Adipocyte (in vitro differentiated cells): ENCODE data around the gene CH25H.

Experiments used
- DNase-seq: peaks from one replicate; pipeline ENCODE4 v3.0.0-alpha.2; 2015; ENCODE audit warnings: low read depth
- H3K27me3 ChIP-seq: replicated peaks from 2 replicates; pipeline ENCODE4 v1.7.0; 2013; ENCODE audit warnings: mild to moderate bottlenecking, low read length, moderate library complexity; ENCODE audit not compliant: control insufficient read depth, insufficient read depth
- H3K36me3 ChIP-seq: 2 replicates; pipeline ENCODE4 v1.7.0; 2013; ENCODE audit warnings: low read length, mild to moderate bottlenecking, moderate library complexity; ENCODE audit not compliant: control insufficient read depth, insufficient read depth, severe bottlenecking
- H3K4me1 ChIP-seq: 2 replicates; pipeline ENCODE4 v1.7.0; 2013; ENCODE audit warnings: mild to moderate bottlenecking, low read length, moderate library complexity; ENCODE audit not compliant: control insufficient read depth, insufficient read depth
- H3K4me3 ChIP-seq: 2 replicates; pipeline ENCODE4 v1.7.0; 2013; ENCODE audit warnings: mild to moderate bottlenecking, low read length, moderate library complexity
- H3K9ac ChIP-seq: 2 replicates; pipeline ENCODE4 v1.7.0; 2013; ENCODE audit warnings: mild to moderate bottlenecking, low read length, moderate library complexity
- H3K9me3 ChIP-seq: 2 replicates; pipeline ENCODE4 v1.7.0; 2013; ENCODE audit warnings: mild to moderate bottlenecking, low read length, moderate library complexity; ENCODE audit not compliant: control insufficient read depth

The CH25H gene

GRCh38 chr10:89226891-89227290, 19.8 kb upstream of the CH25H start:
- H3K4me3 ChIP-seq: no peak overlapping the region
- H3K9ac ChIP-seq: no peak overlapping the region
- H3K36me3 ChIP-seq: peaks cover 65% of the 10 kb centered on the region
- no peaks in the 10 kb centered on the region for H3K9me3 ChIP-seq
- H3K27me3 ChIP-seq: no peaks in the 10 kb centered on the region
- DNase-seq: no peak
- H3K4me1 ChIP-seq: peaks cover 6% of the 10 kb centered on the region

GRCh38 chr10:89224739-89225443, 17.8 kb upstream of the CH25H start:
- Histone ChIP-seq H3K4me3 (no peak overlapping the region), H3K4me1 (peaks cover 25% of the 10 kb centered on the region), H3K27me3 (no peaks in the 10 kb centered on the region), H3K36me3 (peaks cover 49% of the 10 kb centered on the region), H3K9me3 (no peaks in the 10 kb centered on the region), H3K9ac (no peak overlapping the region)
- no peak for DNase-seq

GRCh38 chr10:89221919-89222318, 14.8 kb upstream of the CH25H start:
- H3K4me3 ChIP-seq: no peak overlapping the region
- H3K4me1 ChIP-seq: peaks cover 38% of the 10 kb centered on the region
- no peaks in the 10 kb centered on the region for H3K9me3 ChIP-seq
- no peaks in the 10 kb centered on the region for H3K27me3 ChIP-seq
- DNase-seq: peak; percentile 69
- H3K36me3 ChIP-seq: peaks cover 34% of the 10 kb centered on the region
- H3K9ac ChIP-seq: peak overlapping the region; percentile 39

GRCh38 chr10:89219513-89220218, 12.5 kb upstream of the CH25H start:
- peaks cover 44% of the 10 kb centered on the region for H3K4me1 ChIP-seq
- H3K9me3 ChIP-seq: no peaks in the 10 kb centered on the region
- no peak for DNase-seq
- no peaks in the 10 kb centered on the region for H3K27me3 ChIP-seq
- H3K4me3 ChIP-seq: no peak overlapping the region
- peak overlapping the region; percentile 21 for H3K9ac ChIP-seq
- H3K36me3 ChIP-seq: peaks cover 34% of the 10 kb centered on the region

GRCh38 chr10:89217057-89217990, 10.2 kb upstream of the CH25H start:
- Histone ChIP-seq H3K9me3 (no peaks in the 10 kb centered on the region), H3K4me1 (peaks cover 43% of the 10 kb centered on the region), H3K4me3 (peak overlapping the region; percentile 44), H3K36me3 (peaks cover 26% of the 10 kb centered on the region), H3K9ac (peak overlapping the region; percentile 53), H3K27me3 (no peaks in the 10 kb centered on the region)
- DNase-seq: peak; percentile 91

- Histone ChIP-seq H3K9ac (peak overlapping the region; percentile 9), H3K27me3 (no peaks in the 10 kb centered on the region)
- DNase-seq: peak; percentile 42
Measured at GRCh38 chr10:89216056-89216455, 8.9 kb upstream of the CH25H start.

GRCh38 chr10:89215511-89215910, 8.4 kb upstream of the CH25H start:
- DNase-seq: peak; percentile 39
- peaks cover 41% of the 10 kb centered on the region for H3K4me1 ChIP-seq
- H3K27me3 ChIP-seq: no peaks in the 10 kb centered on the region
- H3K4me3 ChIP-seq: no peak overlapping the region
- peaks cover 26% of the 10 kb centered on the region for H3K36me3 ChIP-seq
- H3K9ac ChIP-seq: peak overlapping the region; percentile 9
- H3K9me3 ChIP-seq: no peaks in the 10 kb centered on the region

More at GRCh38 chr10:89216056-89216455, 8.9 kb upstream of the CH25H start:
- peaks cover 45% of the 10 kb centered on the region for H3K4me1 ChIP-seq
- peaks cover 26% of the 10 kb centered on the region for H3K36me3 ChIP-seq
- H3K4me3 ChIP-seq: no peak overlapping the region
- H3K9me3 ChIP-seq: no peaks in the 10 kb centered on the region

- DNase-seq: no peak
- H3K4me1 ChIP-seq: peaks cover 32% of the 10 kb centered on the region
- H3K36me3 ChIP-seq: peaks cover 26% of the 10 kb centered on the region
- no peaks in the 10 kb centered on the region for H3K27me3 ChIP-seq
- H3K4me3 ChIP-seq: no peak overlapping the region
- H3K9me3 ChIP-seq: no peaks in the 10 kb centered on the region
- no peak overlapping the region for H3K9ac ChIP-seq
Measured at GRCh38 chr10:89214566-89215165, 7.5 kb upstream of the CH25H start.

- peaks cover 27% of the 10 kb centered on the region for H3K4me1 ChIP-seq
- no peak overlapping the region for H3K4me3 ChIP-seq
- no peaks in the 10 kb centered on the region for H3K9me3 ChIP-seq
- H3K9ac ChIP-seq: no peak overlapping the region
- peaks cover 26% of the 10 kb centered on the region for H3K36me3 ChIP-seq
- no peaks in the 10 kb centered on the region for H3K27me3 ChIP-seq
- peak; percentile 83 for DNase-seq
Measured at GRCh38 chr10:89213191-89213808, 6.2 kb upstream of the CH25H start.

GRCh38 chr10:89210794-89211425, 3.8 kb upstream of the CH25H start:
- DNase-seq: peak; percentile 31
- peaks cover 32% of the 10 kb centered on the region for H3K4me1 ChIP-seq
- H3K9me3 ChIP-seq: no peaks in the 10 kb centered on the region
- no peak overlapping the region for H3K4me3 ChIP-seq
- no peaks in the 10 kb centered on the region for H3K27me3 ChIP-seq
- peaks cover 25% of the 10 kb centered on the region for H3K36me3 ChIP-seq
- H3K9ac ChIP-seq: no peak overlapping the region
